ENCODE data around the gene ZMYM4.

GRCh38 chr1:35431173-35431599 is 162.7 kb downstream of the ZMYM4 start:
- TF ChIP-seq POLR2A (IDR thresholded peaks at IDR 0.05): no peak
- TF ChIP-seq CTCF (IDR thresholded peaks at IDR 0.05): no peak
